ENCODE results near the gene DTWD1.

- TF ChIP-seq, protein P1, sequence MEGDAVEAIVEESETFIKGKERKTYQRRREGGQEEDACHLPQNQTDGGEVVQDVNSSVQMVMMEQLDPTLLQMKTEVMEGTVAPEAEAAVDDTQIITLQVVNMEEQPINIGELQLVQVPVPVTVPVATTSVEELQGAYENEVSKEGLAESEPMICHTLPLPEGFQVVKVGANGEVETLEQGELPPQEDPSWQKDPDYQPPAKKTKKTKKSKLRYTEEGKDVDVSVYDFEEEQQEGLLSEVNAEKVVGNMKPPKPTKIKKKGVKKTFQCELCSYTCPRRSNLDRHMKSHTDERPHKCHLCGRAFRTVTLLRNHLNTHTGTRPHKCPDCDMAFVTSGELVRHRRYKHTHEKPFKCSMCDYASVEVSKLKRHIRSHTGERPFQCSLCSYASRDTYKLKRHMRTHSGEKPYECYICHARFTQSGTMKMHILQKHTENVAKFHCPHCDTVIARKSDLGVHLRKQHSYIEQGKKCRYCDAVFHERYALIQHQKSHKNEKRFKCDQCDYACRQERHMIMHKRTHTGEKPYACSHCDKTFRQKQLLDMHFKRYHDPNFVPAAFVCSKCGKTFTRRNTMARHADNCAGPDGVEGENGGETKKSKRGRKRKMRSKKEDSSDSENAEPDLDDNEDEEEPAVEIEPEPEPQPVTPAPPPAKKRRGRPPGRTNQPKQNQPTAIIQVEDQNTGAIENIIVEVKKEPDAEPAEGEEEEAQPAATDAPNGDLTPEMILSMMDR (IDR thresholded peaks at IDR 0.05; ENCODE audit: extremely low read depth in 1 of 2, insufficient read depth in 1 of 2, low read depth in 1 of 2, low read length in 2 of 2): no peak
- no peak for TF ChIP-seq POLR2AphosphoS5 (IDR thresholded peaks at IDR 0.05; ENCODE audit: insufficient read depth, low read depth, low read length)
- no peak for TF ChIP-seq GATA2 (IDR thresholded peaks at IDR 0.05; ENCODE audit: insufficient read depth, insufficient read length, low read depth, low read length)
- no peak for TF ChIP-seq POLR2A (IDR thresholded peaks at IDR 0.05; ENCODE audit: low read depth, low read length)
- no peak for TF ChIP-seq MAX (IDR thresholded peaks at IDR 0.05; ENCODE audit: insufficient read depth, insufficient read length)
- no peak for TF ChIP-seq EZH2 (IDR thresholded peaks at IDR 0.05; ENCODE audit: borderline replicate concordance, low read depth, low read length, severe bottlenecking)
- no peak for TF ChIP-seq MYC (IDR thresholded peaks at IDR 0.05; ENCODE audit: low read depth, low read length)
Measured at GRCh38 chr15:49620199-49620598, 649 bp upstream of the DTWD1 start.

Measured in endothelial cell of umbilical vein (primary cell).